Measurements from ENCODE around the gene OPN3. TPM values are rescaled to one million over a fixed set of nuclear protein-coding genes. Genes with fewer than 3 reads are reported as not detected.

Gene OPN3
- total and polyA plus RNA-seq, 2 donors (not counting 3 experiments of a cell fraction or from before 2014, with no cell fraction given): 16.1 to 23.9 TPM

GRCh38 chr1:241596633-241597032 lies 43.5 kb downstream of the OPN3 start:
- H3K9ac ChIP-seq (replicated peaks; ENCODE audit: extremely low read depth, insufficient read depth, low read length): no peak overlapping the region
- no peaks in the 10 kb centered on the region for H3K4me1 ChIP-seq (ENCODE audit: control insufficient read depth, extremely low read depth, insufficient read depth, low read length)
- no peaks in the 10 kb centered on the region for H4K20me1 ChIP-seq (replicated peaks; ENCODE audit: control insufficient read depth, extremely low read depth, insufficient read depth, low read length)
- H3K27me3 ChIP-seq (ENCODE audit: control insufficient read depth in 2 of 2, insufficient read depth in 2 of 2, low read length in 2 of 2): no peaks in the 10 kb centered on the region
- TF ChIP-seq JUN (IDR thresholded peaks at IDR 0.05; ENCODE audit: borderline replicate concordance, insufficient read depth, insufficient read length, low read depth) (no peak), POLR2A (IDR thresholded peaks at IDR 0.05; ENCODE audit: low read depth, low read length) (no peak), GATA2 (IDR thresholded peaks at IDR 0.05; ENCODE audit: insufficient read depth, insufficient read length, low read depth, low read length) (no peak), EZH2 (IDR thresholded peaks at IDR 0.05; ENCODE audit: borderline replicate concordance, low read depth, low read length, severe bottlenecking) (no peak), POLR2AphosphoS5 (IDR thresholded peaks at IDR 0.05; ENCODE audit: insufficient read depth, low read depth, low read length) (no peak), FOS (IDR thresholded peaks at IDR 0.05; ENCODE audit: borderline replicate concordance, insufficient read depth, low read length) (no peak), MYC (IDR thresholded peaks at IDR 0.05; ENCODE audit: low read depth, low read length) (no peak)
- TF ChIP-seq, protein P1, sequence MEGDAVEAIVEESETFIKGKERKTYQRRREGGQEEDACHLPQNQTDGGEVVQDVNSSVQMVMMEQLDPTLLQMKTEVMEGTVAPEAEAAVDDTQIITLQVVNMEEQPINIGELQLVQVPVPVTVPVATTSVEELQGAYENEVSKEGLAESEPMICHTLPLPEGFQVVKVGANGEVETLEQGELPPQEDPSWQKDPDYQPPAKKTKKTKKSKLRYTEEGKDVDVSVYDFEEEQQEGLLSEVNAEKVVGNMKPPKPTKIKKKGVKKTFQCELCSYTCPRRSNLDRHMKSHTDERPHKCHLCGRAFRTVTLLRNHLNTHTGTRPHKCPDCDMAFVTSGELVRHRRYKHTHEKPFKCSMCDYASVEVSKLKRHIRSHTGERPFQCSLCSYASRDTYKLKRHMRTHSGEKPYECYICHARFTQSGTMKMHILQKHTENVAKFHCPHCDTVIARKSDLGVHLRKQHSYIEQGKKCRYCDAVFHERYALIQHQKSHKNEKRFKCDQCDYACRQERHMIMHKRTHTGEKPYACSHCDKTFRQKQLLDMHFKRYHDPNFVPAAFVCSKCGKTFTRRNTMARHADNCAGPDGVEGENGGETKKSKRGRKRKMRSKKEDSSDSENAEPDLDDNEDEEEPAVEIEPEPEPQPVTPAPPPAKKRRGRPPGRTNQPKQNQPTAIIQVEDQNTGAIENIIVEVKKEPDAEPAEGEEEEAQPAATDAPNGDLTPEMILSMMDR (IDR thresholded peaks at IDR 0.05; ENCODE audit: extremely low read depth in 1 of 2, insufficient read depth in 1 of 2, low read depth in 1 of 2, low read length in 2 of 2): no peak
- TF ChIP-seq, protein P2, sequence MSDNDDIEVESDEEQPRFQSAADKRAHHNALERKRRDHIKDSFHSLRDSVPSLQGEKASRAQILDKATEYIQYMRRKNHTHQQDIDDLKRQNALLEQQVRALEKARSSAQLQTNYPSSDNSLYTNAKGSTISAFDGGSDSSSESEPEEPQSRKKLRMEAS (IDR thresholded peaks at IDR 0.05; ENCODE audit: insufficient read depth, insufficient read length): no peak
- no peak overlapping the region for H3K27ac ChIP-seq (ENCODE audit: insufficient read depth, low read depth, low read length)
- no peaks in the 10 kb centered on the region for H3K9me1 ChIP-seq (replicated peaks; ENCODE audit: control insufficient read depth, extremely low read depth, insufficient read depth, low read length)
- DNase-seq (ENCODE audit: low read depth, low spot score): no peak
- POLR2A ChIA-PET: no interaction called here
- H3K36me3 ChIP-seq (ENCODE audit: control insufficient read depth in 2 of 2, extremely low read depth in 1 of 2, insufficient read depth in 2 of 2, low read length in 2 of 2): peaks cover 0 to 7% of the 10 kb centered on the region in 2 experiments
- no peak overlapping the region for H2AFZ ChIP-seq (ENCODE audit: low read depth, low read length)
- BruUV-seq (replicated peaks): no TSS peak
- no peak overlapping the region for H3K4me2 ChIP-seq (ENCODE audit: insufficient read depth, low read length)
- H3K79me2 ChIP-seq (ENCODE audit: control insufficient read depth, insufficient read depth, low read length): no peaks in the 10 kb centered on the region
- no peak for FAIRE-seq
- H3K4me3 ChIP-seq (replicated peaks in 1 of 3; ENCODE audit: insufficient read depth in 1 of 3, low read depth in 1 of 3, low read length in 3 of 3): no peak overlapping the region
- CTCF ChIA-PET: interaction anchor here (3.2 kb wide), 1 partner anchor 15 kb away, joined by 21 read pairs; no protein-coding TSS in a partner anchor
- intact Hi-C loops (cut with micrococcal nuclease) (no loop called here), dilution Hi-C loops (cut with MboI; ENCODE audit: extremely low pct_ligation_motif_present, low sequenced_read_pairs) (no loop called here)
- H3K9me3 ChIP-seq (replicated peaks; ENCODE audit: control insufficient read depth, insufficient read depth, low read length): no peaks in the 10 kb centered on the region
